Activated CD8-positive, alpha-beta memory T cell treated with anti-CD3 and anti-CD28 coated beads, Interleukin-2, amount 50 U/mL, for 24 hours (primary cell): ENCODE data around the gene CCDC28A.

Experiments
- DNase-seq: peaks from one replicate; pipeline ENCODE4 v3.0.0-alpha.2; 2020; ENCODE audit errors: extremely low read depth

CCDC28A gene

GRCh38 chr6:138833816-138834539 is 60.4 kb downstream of the CCDC28A start:
- DNase-seq = no peak

- no peak for DNase-seq
Measured at GRCh38 chr6:138837246-138837645, 63.7 kb downstream of the CCDC28A start.
